AG09319 (cell line): Measurements from ENCODE around the gene CYBB.
"Not testable (repeated sequence)": the region's sequence is repeated elsewhere in the genome, so short reads cannot be mapped to it uniquely, and the experiment has no call there.

ENCODE experiments used
- DNase-seq: peaks from one replicate; pipeline ENCODE4 v3.0.0-alpha.2; 2010; ENCODE audit warnings: low read depth; ENCODE audit errors: extremely low read depth
- CTCF ChIP-seq: IDR thresholded peaks from 2 replicates; pipeline ENCODE4 v1.5.1; 2011; ENCODE audit warnings: low read depth, mild to moderate bottlenecking, inconsistent platforms, low read length, moderate library complexity

CYBB gene

DNA sequence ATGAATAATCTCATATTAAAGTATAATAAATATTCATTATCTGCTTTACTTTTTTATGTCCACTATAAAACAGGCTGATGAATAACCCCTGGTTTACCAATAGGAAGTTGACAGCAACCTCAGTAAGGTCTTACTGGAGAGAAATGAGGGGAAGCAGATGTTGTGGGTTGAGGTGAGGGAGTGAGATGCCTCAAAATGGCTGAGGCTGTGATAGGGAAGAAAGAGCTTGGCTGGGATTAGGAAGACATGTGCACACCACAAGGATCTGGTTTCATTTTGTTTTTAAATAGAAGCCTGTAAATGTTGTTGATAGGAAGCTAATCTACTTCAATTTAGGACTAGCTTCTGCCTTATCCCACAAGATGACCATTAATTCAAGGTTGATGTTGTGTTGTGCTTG is 14.4 kb upstream of the CYBB start:
- no peak for DNase-seq
- no peak for TF ChIP-seq CTCF

DNA sequence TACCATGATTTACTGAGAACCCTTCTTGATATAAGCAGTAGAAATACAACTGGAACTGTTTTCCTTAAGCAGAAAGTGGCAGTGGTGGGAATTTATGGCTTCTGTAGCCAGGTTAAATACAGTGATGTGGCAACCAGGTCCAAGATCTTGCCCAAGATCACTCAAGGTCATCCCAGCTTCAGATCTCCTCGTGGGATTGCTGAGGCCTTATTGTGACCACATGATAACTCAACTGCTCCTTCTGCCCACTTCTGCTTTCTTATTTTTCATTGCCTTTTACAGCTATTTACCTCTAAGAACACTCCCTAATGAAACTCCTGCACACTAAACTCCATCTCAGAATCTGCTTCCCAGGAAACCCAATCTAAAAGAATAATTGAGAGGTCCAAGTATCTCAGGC is 12.4 kb upstream of the CYBB start:
- no peak for DNase-seq

GRCh38 chrX:37768866-37769265 is 11.0 kb upstream of the CYBB start:
- DNase-seq: not testable (repeated sequence)

More for the DNA sequence above, 12.4 kb upstream of the CYBB start:
- TF ChIP-seq CTCF: no peak

- no peak for DNase-seq
- no peak for TF ChIP-seq CTCF
Measured at GRCh38 chrX:37776283-37776986, 3.4 kb upstream of the CYBB start.

DNA sequence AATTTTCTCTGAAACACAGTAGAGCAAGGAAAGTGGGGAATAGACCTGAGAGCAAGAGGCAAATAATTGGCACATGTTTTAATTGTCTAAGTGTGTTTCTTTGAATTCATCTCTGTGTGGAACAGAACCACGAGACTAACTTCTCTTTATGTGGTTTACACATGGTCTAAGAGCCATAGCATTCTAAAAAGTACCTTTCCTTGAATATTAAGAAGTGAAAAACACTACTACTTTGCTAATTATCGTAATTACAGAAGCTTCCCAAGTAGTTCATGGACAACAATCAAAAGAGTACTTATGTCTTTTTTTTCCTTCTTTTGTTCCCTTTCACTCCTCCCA is 2.9 kb upstream of the CYBB start:
- DNase-seq: no peak
- TF ChIP-seq CTCF: no peak

DNA sequence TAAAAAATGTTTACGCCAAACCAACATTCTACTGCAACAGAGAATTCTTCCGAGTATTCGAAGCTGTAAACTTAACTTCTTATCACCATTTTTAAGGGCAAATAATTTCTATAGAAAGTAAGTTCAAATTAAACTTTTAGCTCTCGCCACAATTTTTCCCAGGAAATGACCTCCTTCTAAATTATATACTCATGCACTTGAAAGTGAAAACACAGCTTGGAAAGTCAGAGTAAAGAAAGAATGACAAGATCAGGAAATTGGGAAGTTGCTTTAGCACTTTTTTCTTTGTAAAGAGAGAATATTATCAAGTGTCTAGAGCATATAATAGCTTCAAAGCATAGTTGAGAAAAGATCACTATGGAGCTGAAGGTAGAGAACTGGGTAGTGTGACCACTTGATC is 1.2 kb downstream of the CYBB start:
- no peak for TF ChIP-seq CTCF
- no peak for DNase-seq

DNA sequence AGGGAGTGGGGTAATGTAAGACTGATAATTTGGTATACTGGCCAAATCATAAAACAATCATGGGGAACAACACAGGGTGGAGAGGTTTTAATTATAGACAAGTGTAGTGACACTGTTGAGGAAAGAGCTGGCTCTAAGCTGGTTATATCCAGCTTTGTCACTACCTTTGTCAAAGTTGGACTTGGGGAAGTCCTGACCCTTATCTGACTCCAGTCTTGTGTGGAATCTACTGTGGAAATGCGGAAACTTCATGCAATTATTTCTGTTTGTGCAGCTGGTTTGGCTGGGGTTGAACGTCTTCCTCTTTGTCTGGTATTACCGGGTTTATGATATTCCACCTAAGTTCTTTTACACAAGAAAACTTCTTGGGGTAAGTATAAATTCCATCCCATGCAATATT is 2.0 kb downstream of the CYBB start:
- DNase-seq: no peak
- TF ChIP-seq CTCF: no peak

- DNase-seq: no peak
- no peak for TF ChIP-seq CTCF
Measured at GRCh38 chrX:37782359-37782758, 2.5 kb downstream of the CYBB start.
